SK-N-SH (cell line): ENCODE measurements around the gene KCNQ5. TPM values are rescaled to one million over a fixed set of nuclear protein-coding genes. Genes with fewer than 3 reads are reported as not detected.
"Not testable (repeated sequence)": the region's sequence is repeated elsewhere in the genome, so short reads cannot be mapped to it uniquely, and the experiment has no call there.

ENCODE experiments used
- CTCF ChIA-PET: fragments of 300-600, 350-600 bp; formaldehyde crosslinking; extraction: SDS; loops from one replicate; lab custom pipeline; 2021; lab: Yijun Ruan, JAX
- POLR2A ChIA-PET: fragments of 350-600 bp; sonication (Branson Sonifier 250); formaldehyde crosslinking; extraction: SDS; loops from one replicate; lab custom pipeline; 2020; ENCODE audit warnings: antibody characterized with exemption, inconsistent platforms; lab: Yijun Ruan, JAX
- DNase-seq: peaks from one replicate; pipeline ENCODE4 v3.0.0; 2012
- H2AFZ ChIP-seq: fragments of 200-600 bp; sonication (generic); 2 replicates; pipeline ENCODE4 v1.8.1; 2016; ENCODE audit warnings: antibody characterized with exemption, mild to moderate bottlenecking, low read depth
- H3F3A ChIP-seq: fragments of 200-600 bp; sonication (generic); replicated peaks from 2 replicates; pipeline ENCODE3; 2016; ENCODE audit warnings: antibody characterized with exemption, mild to moderate bottlenecking; ENCODE audit not compliant: insufficient read depth
- H3K27ac ChIP-seq, 2 experiments: fragments of 200-500 bp in 1 of 2; fragments of 200-600 bp in 1 of 2; sonication (Bioruptor generic) in 1 of 2; sonication (generic), shearing (Covaris generic) in 1 of 2; 2 replicates each; pipeline versions ENCODE4 v1.5.1 to v1.6.1; 2014 to 2016; ENCODE audit warnings: low read depth in 2 of 2, inconsistent platforms in 1 of 2, low read length in 1 of 2, mild to moderate bottlenecking in 1 of 2, mixed read lengths in 1 of 2
- H3K27me3 ChIP-seq: fragments of 200-600 bp; sonication (generic), shearing (Covaris generic); 2 replicates; pipeline ENCODE4 v1.6.1; 2016; ENCODE audit warnings: mixed run types; ENCODE audit not compliant: insufficient read depth
- H3K36me3 ChIP-seq, 2 experiments: fragments of 200-500 bp in 1 of 2; fragments of 200-600 bp in 1 of 2; sonication (Bioruptor generic) in 1 of 2; sonication (generic) in 1 of 2; replicated peaks in 1 of 2; 2 replicates each; pipeline versions ENCODE3 to v1.5.1; 2014 to 2016; ENCODE audit warnings: low read length in 1 of 2, mild to moderate bottlenecking in 1 of 2; ENCODE audit not compliant: insufficient read depth in 2 of 2, control insufficient read depth in 1 of 2
- H3K4me1 ChIP-seq, 2 experiments: fragments of 200-500 bp in 1 of 2; fragments of 200-600 bp in 1 of 2; sonication (Bioruptor generic) in 1 of 2; sonication (generic), shearing (Covaris generic) in 1 of 2; 2 replicates each; pipeline versions ENCODE4 v1.5.1 to v1.6.1; 2014 to 2016; ENCODE audit warnings: low read depth in 1 of 2, low read length in 1 of 2, mixed run types in 1 of 2; ENCODE audit not compliant: insufficient read depth in 2 of 2, control insufficient read depth in 1 of 2
- H3K4me2 ChIP-seq: fragments of 200-600 bp; sonication (generic), shearing (Covaris generic); 2 replicates; pipeline ENCODE4 v1.6.1; 2017; ENCODE audit warnings: mixed run types
- H3K4me3 ChIP-seq, 2 experiments: fragments of 200-500 bp in 1 of 2; fragments of 200-600 bp in 1 of 2; sonication (Bioruptor generic) in 1 of 2; sonication (generic), shearing (Covaris generic) in 1 of 2; 2 replicates each; pipeline versions ENCODE4 v1.5.1 to v1.8.1; 2014 to 2016; ENCODE audit warnings: low read depth in 2 of 2, inconsistent platforms in 1 of 2, low read length in 1 of 2, mild to moderate bottlenecking in 1 of 2, mixed read lengths in 1 of 2, moderate library complexity in 1 of 2
- H3K79me2 ChIP-seq: fragments of 200-600 bp; sonication (generic); 2 replicates; pipeline ENCODE4 v1.8.1; 2017; ENCODE audit warnings: mild to moderate bottlenecking; ENCODE audit not compliant: insufficient read depth
- H3K9ac ChIP-seq: fragments of 200-600 bp; sonication (generic); 2 replicates; pipeline ENCODE4 v1.6.1; 2017; ENCODE audit warnings: mixed run types
- H3K9me2 ChIP-seq: fragments of 200-600 bp; sonication (generic); 2 replicates; pipeline ENCODE4 v1.6.1; 2017; ENCODE audit warnings: mixed run types
- H3K9me3 ChIP-seq: fragments of 200-600 bp; sonication (generic); 2 replicates; pipeline ENCODE4 v1.6.1; 2017; ENCODE audit warnings: mixed run types, mild to moderate bottlenecking, moderate library complexity
- H4K20me1 ChIP-seq: fragments of 200-600 bp; sonication (generic); 2 replicates; pipeline ENCODE4 v1.6.1; 2017; ENCODE audit warnings: mild to moderate bottlenecking, mixed run types; ENCODE audit not compliant: insufficient read depth
- CHD2 ChIP-seq: fragments of 150-350 bp; IDR thresholded peaks from 2 replicates; pipeline ENCODE4 v1.6.1; 2018; ENCODE audit warnings: low read length; ENCODE audit not compliant: partially characterized antibody
- ELF1 ChIP-seq: IDR thresholded peaks from 2 replicates; pipeline ENCODE4 v1.4.0; 2012
- FOSL2 ChIP-seq: IDR thresholded peaks from 2 replicates; pipeline ENCODE4 v1.4.0; 2012; ENCODE audit warnings: low read depth, mild to moderate bottlenecking, moderate library complexity, borderline replicate concordance
- FOXJ3 ChIP-seq: sonication (generic); formaldehyde crosslinking; IDR thresholded peaks from 2 replicates; pipeline ENCODE4 v1.5.1; 2020; ENCODE audit warnings: mild to moderate bottlenecking, missing genetic modification reagents
- GATA2 ChIP-seq: sonication (generic); formaldehyde crosslinking; IDR thresholded peaks from 2 replicates; pipeline ENCODE4 v1.5.0; 2020; ENCODE audit warnings: mild to moderate bottlenecking, missing genetic modification reagents
- JUND ChIP-seq: IDR thresholded peaks from 2 replicates; pipeline ENCODE4 v1.4.0; 2012
- NFIC ChIP-seq: IDR thresholded peaks from 2 replicates; pipeline ENCODE4 v1.4.0; 2012; ENCODE audit warnings: borderline replicate concordance
- NRF1 ChIP-seq: IDR thresholded peaks from 2 replicates; pipeline ENCODE4 v1.6.1; 2012; ENCODE audit warnings: low read depth, mild to moderate bottlenecking, low read length
- SIN3A ChIP-seq: IDR thresholded peaks from 2 replicates; pipeline ENCODE4 v1.6.1; 2012; ENCODE audit warnings: low read depth, mild to moderate bottlenecking, low read length, moderate library complexity, borderline replicate concordance
- TAF1 ChIP-seq: IDR thresholded peaks from 2 replicates; pipeline ENCODE4 v1.6.1; 2012; ENCODE audit warnings: low read depth, mild to moderate bottlenecking, low read length, moderate library complexity, borderline replicate concordance
- TCF12 ChIP-seq: IDR thresholded peaks from 2 replicates; pipeline ENCODE4 v1.4.0; 2012
- TEAD4 ChIP-seq: IDR thresholded peaks from 2 replicates; pipeline ENCODE4 v1.4.0; 2012; ENCODE audit warnings: mild to moderate bottlenecking, borderline replicate concordance; ENCODE audit not compliant: insufficient read depth
- WGBS: methylation state at CpG from one replicate; pipeline ENCODE4 v1.1.6; 2017; ENCODE audit warnings: low lambda C conversion rate; 5-methylcytosine and 5-hydroxymethylcytosine counted together
- polyA plus RNA-seq, 3 experiments: library from polyadenylated mRNA; depleted of rRNA; stranded (reverse); fragments of >200 nt; gene quantifications; 2 replicates each; pipeline ENCODE4 v1.2.3, GENCODE V29; 2012
- TF ChIP-seq, protein P1 (sequence below): IDR thresholded peaks from 2 replicates; pipeline ENCODE4 v1.4.0; 2012; ENCODE audit warnings: low read depth, borderline replicate concordance
- TF ChIP-seq, protein P2 (sequence below): fragments of 150-350 bp; IDR thresholded peaks from 2 replicates; pipeline ENCODE4 v1.6.1; 2016; ENCODE audit warnings: mild to moderate bottlenecking, low read depth, low read length
- TF ChIP-seq, protein P3 (sequence below): IDR thresholded peaks from 2 replicates; pipeline ENCODE4; 2012
- TF ChIP-seq, protein P4 (sequence below): IDR thresholded peaks from 2 replicates; pipeline ENCODE4 v1.4.0; 2012; ENCODE audit warnings: low read depth, borderline replicate concordance

KCNQ5 gene
- polyA plus RNA-seq, 1 of the 3 experiments (the other 2 are of a cell fraction): 3.2 TPM

DNA sequence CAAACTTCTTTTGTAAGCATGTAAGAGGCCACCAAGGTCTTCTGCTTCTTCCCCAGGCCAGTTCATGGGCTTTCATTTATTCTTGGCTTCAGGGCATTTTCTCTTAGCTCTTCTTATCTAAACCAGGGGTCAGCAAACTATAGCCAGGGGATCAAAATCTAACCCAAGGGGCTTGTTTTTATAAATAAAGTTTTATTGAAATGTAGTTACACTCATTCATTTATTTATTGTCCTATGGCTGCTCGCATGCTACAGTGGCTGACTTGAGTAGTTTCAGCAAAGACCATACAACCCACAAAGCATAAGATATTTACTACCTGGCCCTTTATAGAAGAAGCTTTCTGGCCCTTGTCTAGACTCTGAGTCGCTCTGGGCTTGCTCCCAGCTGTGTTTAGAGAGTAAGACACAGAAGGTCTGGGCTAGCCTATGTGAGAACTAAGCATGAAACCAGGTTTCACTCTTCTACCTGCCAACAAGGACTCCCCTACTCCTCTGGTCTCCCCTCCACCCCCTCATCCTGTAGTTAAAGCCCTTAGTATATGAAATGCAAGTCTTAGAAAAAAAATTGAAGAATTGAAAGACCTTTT lies 560.2 kb downstream of the KCNQ5 start:
- ChIA-PET CTCF (interaction anchor here (0.6 to 2.1 kb wide), 5 partner anchors 13 to 769 kb away, joined by 3 to 11 read pairs (median 4); no protein-coding TSS in a partner anchor), POLR2A (no interaction called here)
- no peaks in the 10 kb centered on the region for H3K9me3 ChIP-seq
- no peak overlapping the region for H2AFZ ChIP-seq
- H3K27ac ChIP-seq: no peak overlapping the region
- no peak overlapping the region for H3K4me2 ChIP-seq
- no peaks in the 10 kb centered on the region for H3K36me3 ChIP-seq
- no peaks in the 10 kb centered on the region for H3K9me2 ChIP-seq
- no peaks in the 10 kb centered on the region for H3K27me3 ChIP-seq
- H4K20me1 ChIP-seq: no peaks in the 10 kb centered on the region
- WGBS: 81% methylated on average over 2 of the region's 2 CpGs
- H3K4me3 ChIP-seq: no peak overlapping the region
- H3K4me1 ChIP-seq: peaks cover 2 to 4% of the 10 kb centered on the region in 2 experiments; a peak in 2 of 4 replicates
- DNase-seq: no peak
- H3K9ac ChIP-seq: no peak overlapping the region
- no peaks in the 10 kb centered on the region for H3K79me2 ChIP-seq
- TF ChIP-seq GATA2 (CRISPR knock-in tag): no peak
- no peak for TF ChIP-seq NRF1
- TF ChIP-seq, protein P1, sequence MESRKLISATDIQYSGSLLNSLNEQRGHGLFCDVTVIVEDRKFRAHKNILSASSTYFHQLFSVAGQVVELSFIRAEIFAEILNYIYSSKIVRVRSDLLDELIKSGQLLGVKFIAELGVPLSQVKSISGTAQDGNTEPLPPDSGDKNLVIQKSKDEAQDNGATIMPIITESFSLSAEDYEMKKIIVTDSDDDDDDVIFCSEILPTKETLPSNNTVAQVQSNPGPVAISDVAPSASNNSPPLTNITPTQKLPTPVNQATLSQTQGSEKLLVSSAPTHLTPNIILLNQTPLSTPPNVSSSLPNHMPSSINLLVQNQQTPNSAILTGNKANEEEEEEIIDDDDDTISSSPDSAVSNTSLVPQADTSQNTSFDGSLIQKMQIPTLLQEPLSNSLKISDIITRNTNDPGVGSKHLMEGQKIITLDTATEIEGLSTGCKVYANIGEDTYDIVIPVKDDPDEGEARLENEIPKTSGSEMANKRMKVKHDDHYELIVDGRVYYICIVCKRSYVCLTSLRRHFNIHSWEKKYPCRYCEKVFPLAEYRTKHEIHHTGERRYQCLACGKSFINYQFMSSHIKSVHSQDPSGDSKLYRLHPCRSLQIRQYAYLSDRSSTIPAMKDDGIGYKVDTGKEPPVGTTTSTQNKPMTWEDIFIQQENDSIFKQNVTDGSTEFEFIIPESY: no peak
- no peak for TF ChIP-seq FOSL2
- TF ChIP-seq NFIC: no peak
- no peak for TF ChIP-seq TCF12
- TF ChIP-seq FOXJ3 (CRISPR knock-in tag): no peak
- no peak for TF ChIP-seq SIN3A
- TF ChIP-seq, protein P2, sequence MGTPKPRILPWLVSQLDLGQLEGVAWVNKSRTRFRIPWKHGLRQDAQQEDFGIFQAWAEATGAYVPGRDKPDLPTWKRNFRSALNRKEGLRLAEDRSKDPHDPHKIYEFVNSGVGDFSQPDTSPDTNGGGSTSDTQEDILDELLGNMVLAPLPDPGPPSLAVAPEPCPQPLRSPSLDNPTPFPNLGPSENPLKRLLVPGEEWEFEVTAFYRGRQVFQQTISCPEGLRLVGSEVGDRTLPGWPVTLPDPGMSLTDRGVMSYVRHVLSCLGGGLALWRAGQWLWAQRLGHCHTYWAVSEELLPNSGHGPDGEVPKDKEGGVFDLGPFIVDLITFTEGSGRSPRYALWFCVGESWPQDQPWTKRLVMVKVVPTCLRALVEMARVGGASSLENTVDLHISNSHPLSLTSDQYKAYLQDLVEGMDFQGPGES: no peak
- no peak for TF ChIP-seq TAF1
- TF ChIP-seq ELF1: no peak
- TF ChIP-seq TEAD4: no peak
- no peak for TF ChIP-seq CHD2
- TF ChIP-seq, protein P3, sequence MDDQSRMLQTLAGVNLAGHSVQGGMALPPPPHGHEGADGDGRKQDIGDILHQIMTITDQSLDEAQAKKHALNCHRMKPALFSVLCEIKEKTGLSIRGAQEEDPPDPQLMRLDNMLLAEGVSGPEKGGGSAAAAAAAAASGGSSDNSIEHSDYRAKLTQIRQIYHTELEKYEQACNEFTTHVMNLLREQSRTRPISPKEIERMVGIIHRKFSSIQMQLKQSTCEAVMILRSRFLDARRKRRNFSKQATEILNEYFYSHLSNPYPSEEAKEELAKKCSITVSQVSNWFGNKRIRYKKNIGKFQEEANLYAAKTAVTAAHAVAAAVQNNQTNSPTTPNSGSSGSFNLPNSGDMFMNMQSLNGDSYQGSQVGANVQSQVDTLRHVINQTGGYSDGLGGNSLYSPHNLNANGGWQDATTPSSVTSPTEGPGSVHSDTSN: no peak
- no peak for TF ChIP-seq JUND
- TF ChIP-seq, protein P4, sequence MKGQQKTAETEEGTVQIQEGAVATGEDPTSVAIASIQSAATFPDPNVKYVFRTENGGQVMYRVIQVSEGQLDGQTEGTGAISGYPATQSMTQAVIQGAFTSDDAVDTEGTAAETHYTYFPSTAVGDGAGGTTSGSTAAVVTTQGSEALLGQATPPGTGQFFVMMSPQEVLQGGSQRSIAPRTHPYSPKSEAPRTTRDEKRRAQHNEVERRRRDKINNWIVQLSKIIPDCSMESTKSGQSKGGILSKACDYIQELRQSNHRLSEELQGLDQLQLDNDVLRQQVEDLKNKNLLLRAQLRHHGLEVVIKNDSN: no peak
- H3F3A ChIP-seq: no peaks in the 10 kb centered on the region

DNA sequence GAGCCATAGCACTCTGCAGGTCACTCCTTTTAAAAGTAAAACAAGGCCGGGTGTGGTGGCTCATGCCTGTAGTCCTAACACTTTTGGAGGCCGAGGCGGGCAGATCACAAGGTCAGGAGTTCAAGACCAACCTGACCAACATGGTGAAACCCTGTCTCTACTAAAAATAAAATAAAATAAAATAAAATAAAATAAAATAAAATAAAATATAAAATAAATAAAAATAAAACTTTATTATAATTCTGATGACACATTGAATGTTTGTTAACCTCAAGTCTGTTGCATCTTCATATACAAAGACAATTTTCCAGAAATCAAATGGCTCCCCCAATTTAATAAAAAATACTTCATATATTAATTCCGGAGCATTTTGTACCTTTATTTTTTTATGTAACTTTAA lies 571.4 kb downstream of the KCNQ5 start:
- H3K9me3 ChIP-seq, H2AFZ ChIP-seq, H3K9ac ChIP-seq, H3K4me2 ChIP-seq, H3K4me1 ChIP-seq, H3K9me2 ChIP-seq, H3K4me3 ChIP-seq, H3K79me2 ChIP-seq, H3K27ac ChIP-seq, H3F3A ChIP-seq, H3K27me3 ChIP-seq, DNase-seq, H4K20me1 ChIP-seq, POLR2A ChIA-PET, CTCF ChIA-PET: not testable (repeated sequence)
- peaks cover 0 to 14% of the 10 kb centered on the region in 2 experiments for H3K36me3 ChIP-seq
- WGBS: over 99% methylated on average over 4 of the region's 4 CpGs
